HG03571 (cell line): ENCODE data around the gene LRP6.
"Not testable (repeated sequence)": the region's sequence is repeated elsewhere in the genome, so short reads cannot be mapped to it uniquely, and the experiment has no call there.

Experiments
- ATAC-seq: cut with Tn5 transposase; IDR thresholded peaks from one replicate; pipeline ENCODE4 v1.9.1; 2021; ENCODE audit not compliant: unreplicated experiment

The LRP6 gene

GRCh38 chr12:12127304-12127703 is 139.5 kb downstream of the LRP6 start:
- no peak for ATAC-seq

DNA sequence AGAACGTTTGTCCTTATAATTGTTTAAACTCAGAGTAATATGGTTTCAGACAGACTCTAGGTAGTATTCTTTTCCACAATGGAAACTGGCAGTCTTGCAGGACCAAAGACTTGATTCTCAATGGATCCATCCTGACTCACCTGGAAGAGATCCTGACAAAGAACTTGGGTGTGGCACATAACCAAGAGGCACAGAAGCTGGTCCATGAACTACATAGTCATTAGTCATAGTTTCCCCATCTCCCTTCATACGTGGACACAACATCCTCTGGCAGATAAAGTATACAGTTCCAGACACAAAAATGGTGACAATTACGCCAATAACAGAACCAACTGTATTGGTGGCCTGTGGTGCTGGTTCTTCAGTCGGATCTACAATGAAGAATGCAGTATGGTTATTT is 140.3 kb downstream of the LRP6 start:
- no peak for ATAC-seq

- no peak for ATAC-seq
Measured at GRCh38 chr12:12123036-12123604, 143.7 kb downstream of the LRP6 start.

DNA sequence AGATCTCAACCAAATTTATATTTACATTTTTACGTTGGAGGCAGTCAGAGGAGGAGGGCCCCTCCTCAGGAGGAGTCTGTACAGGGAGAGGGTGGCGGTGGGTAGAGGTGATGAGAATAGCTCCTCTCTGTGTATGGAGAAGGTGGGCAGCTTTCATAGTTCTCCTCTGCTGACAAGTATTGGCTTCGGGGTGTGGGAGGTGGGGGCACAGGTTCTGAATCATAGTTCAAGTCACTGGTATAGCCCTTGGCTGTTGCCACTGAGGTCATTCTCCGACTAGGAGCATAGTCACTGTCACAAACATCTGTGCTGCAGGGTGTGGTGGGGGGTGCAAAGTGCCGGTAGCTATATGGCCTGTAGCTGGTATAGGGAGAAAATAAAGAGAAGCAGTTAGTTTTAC is 145.8 kb downstream of the LRP6 start:
- no peak for ATAC-seq

DNA sequence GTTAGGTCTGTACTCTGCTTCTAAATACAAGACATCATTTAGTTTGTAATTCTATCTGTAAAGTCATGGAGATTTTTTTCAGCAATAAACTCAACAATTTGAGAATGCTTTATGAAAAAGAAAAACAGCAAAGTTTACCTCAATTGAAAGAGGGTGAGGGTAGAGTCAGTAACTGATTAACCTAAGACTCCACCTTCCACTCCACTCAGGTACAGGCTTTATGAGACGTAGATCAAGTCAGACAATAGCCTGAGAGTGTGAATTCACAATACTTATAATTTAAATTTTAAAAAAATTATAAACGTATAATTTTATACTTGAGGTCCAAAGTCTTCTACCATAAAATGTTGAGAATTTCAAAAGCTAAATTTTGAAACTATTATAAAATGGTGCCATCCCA is 150.2 kb downstream of the LRP6 start:
- ATAC-seq: no peak

DNA sequence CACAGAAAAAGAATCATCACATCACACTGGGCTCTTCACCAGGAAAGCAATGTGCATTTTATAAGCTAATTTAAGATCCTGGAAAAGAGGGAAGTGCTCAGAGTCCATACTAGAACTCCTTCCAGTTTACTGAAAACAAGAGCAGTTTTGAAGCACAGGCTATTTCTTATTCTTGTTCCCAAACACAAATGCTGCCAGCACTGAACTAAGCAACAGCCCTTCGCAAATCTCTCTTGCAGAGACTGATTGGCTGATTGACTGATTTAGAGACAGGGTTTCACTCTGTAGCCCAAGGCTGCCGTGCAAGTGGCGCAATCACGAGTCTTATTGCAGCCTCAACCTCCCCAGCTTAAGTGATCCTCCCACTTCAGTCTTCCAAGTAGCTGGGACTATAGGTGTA is 151.3 kb downstream of the LRP6 start:
- no peak for ATAC-seq

DNA sequence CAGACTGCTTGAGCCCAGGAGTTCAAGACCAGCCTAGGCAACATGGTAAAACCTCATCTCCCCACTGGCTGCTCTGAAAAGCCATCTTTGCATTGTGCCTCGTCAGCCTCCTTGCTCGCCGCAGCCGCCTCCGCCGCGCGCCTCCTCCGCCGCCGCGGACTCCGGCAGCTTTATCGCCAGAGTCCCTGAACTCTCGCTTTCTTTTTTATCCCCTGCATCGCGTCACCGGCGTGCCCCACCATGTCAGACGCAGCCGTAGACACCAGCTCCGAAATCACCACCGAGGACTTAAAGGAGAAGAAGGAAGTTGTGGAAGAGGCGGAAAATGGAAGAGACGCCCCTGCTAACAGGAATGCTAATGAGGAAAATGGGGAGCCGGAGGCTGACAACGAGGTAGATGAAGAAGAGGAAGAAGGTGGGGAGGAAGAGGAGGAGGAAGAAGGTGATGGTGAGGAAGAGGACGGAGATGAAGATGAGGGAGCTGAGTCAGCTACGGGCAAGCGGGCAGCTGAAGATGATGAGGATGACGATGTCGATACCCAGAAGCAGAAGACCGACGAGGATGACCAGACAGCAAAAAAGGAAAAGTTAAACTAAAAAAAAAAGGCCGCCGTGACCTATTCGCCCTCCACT is 155.8 kb downstream of the LRP6 start:
- ATAC-seq: not testable (repeated sequence)

DNA sequence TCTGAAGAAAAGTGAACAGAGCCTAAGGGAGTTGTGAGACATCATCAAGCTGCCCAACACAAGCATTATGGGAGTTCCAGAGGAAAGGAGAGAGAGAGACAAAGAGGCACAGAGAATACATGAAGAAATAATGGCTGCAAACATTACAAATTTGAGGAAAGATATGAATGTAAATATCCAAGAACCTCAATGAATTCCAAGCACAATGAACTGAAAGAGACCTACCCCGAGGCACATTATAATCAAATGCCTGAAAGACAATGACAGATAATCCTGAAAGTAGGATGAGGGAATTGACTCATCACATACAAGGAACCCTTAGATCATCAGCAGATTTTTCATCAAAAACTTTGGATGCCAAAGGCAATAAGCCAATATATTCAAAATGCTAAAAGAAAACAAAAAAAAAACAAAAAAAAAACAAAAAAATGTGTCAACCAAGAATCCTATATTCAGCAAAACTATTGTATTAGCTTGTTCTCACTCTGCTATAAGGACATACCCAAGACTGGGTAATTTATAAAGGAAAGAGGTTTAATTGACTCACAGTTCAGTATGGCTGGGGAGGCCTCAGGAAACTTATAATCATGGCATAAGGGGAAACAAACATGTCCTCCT is 158.3 kb downstream of the LRP6 start:
- no peak for ATAC-seq

- ATAC-seq: no peak
Measured at GRCh38 chr12:12107678-12108077, 159.2 kb downstream of the LRP6 start.

GRCh38 chr12:12099102-12099501 is 167.7 kb downstream of the LRP6 start:
- ATAC-seq: no peak

DNA sequence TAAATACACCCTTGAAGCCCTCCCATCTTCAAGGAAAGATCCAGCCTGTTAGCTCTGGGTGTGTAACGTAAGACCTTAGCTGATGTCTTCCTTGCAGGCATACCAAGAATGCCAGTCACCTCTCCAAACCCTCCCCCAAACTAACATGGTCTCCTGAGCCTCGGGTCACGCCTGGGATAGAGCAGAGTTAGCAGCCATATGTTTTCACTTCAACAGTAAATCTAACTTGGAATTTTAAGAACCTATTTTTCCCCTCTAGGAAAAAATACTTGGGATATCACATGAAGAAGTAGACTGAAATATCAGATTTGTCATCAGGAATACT is 168.2 kb downstream of the LRP6 start:
- no peak for ATAC-seq

- no peak for ATAC-seq
Measured at GRCh38 chr12:12097891-12098690, 168.8 kb downstream of the LRP6 start.

- no peak for ATAC-seq
Measured at GRCh38 chr12:12095021-12095420, 171.8 kb downstream of the LRP6 start.

DNA sequence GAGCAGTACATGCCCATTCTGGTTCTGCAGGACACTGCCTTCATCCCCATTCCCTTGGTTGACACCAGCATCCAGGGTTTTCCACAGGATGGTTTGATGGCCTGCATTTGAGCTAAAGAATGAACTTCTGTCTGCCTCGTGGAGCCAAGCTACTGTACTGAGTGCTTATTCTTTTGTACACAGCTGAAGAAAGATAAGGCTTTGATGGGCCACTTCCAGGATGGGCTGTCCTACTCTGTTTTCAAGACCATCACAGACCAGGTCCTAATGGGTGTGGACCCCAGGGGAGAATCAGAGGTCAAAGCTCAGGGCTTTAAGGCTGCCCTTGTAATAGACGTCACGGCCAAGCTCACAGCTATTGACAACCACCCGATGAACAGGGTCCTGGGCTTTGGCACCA is 172.4 kb downstream of the LRP6 start:
- ATAC-seq: no peak

DNA sequence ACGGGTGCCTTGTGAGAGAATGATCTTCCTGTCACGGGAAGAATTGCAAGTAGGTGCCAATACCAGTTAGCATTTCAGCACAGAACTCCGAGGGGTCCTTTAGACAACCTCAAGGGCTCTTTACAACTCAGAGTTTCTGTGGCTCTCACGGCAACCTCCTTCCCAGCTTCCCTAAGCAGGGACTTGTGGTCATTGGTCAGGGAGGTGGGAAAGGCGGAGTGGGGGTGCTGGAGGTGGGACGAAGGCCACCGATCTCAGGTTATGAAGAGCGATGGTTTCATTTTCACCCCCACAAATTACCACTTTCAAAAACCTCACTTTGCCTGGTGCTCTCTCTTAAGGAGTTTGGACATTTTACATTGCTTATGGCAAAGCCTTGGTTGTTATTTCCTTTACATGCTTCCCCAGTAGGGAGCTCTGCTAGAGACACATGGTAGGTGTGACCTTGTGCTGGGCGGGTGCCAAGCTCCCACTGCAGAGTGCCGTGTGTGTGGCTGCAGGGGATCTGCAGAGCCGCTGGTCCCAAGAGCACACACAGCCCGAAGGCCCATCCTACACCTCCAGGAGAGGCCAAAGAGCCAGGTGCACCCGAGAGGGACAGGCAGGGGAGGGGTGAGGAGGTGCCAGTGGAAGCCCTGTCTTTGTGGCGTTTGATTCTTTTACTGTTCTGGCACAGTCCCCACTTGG is 174.7 kb downstream of the LRP6 start:
- no peak for ATAC-seq

DNA sequence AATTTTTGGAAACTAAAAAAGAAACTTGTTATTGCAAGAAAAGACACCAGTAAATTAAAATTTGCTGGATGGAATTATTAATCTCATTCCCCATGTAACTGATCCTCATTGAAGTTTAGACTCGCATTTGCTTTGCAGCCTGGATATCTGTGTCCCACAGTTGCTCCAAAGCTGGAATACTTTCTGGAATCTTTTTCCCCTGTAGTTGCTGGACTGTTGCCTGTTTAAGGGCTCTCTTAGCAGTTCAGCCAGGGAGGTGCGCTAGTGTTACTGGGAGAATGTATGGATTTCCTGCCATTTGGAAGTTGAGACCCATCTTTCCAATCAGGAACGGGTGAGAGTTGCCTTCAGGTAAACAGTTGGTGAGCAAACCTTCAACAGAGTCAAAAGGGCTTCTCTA is 175.8 kb downstream of the LRP6 start:
- no peak for ATAC-seq

DNA sequence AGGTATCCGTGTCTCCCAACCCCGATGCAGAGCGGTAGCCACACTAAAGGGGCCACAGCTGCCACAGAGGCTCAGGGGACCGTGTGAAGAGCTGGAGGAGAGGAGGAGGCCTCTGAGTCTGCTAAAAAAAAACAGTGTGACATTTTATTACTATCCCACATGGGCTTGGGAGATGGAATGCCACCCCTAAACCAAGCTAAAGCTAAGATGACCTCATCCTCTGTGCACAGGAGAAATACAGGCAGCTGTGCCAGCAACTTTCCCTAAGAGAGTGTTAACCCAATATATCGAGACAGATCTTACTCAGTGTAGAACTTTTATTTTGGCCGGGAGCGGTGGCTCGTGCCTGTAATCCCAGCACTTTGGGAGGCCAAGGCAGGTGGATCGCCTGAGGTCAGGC is 178.1 kb downstream of the LRP6 start:
- no peak for ATAC-seq

GRCh38 chr12:12088147-12088546 is 178.7 kb downstream of the LRP6 start:
- no peak for ATAC-seq

- no peak for ATAC-seq
Measured at GRCh38 chr12:12087693-12088034, 179.2 kb downstream of the LRP6 start.

DNA sequence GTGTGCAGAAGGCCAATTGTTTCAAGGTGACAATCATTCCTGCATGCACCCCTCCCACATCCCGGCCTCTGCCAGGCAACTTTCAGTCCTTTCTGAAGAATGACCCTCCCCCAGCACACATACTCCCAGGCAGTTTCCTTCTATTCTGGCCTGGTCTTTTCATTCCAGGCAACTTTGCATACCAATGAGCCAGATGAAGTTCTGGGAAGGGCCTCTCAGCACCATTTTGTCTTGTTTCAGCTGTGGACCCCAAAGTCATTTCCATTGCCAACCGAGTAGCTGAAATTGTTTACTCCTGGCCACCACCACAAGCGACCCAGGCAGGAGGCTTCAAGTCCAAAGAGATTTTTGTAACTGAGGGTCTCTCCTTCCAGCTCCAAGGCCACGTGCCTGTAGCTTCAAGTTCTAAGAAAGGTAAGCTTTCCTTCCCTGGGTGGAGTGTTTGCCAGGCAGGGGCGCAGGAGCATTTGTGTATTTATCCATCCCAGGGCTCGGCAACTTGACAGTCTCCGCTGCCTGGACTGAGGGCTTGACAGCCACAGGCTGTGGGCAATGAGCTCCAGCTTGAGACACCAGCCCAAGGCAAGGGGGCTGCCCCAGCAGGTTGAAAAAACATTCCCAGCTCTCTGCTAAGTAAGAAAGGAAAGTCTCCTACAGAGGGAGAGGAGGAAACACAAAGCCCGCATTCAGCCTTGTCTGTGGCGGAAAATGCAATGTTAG is 179.7 kb downstream of the LRP6 start:
- ATAC-seq: no peak

DNA sequence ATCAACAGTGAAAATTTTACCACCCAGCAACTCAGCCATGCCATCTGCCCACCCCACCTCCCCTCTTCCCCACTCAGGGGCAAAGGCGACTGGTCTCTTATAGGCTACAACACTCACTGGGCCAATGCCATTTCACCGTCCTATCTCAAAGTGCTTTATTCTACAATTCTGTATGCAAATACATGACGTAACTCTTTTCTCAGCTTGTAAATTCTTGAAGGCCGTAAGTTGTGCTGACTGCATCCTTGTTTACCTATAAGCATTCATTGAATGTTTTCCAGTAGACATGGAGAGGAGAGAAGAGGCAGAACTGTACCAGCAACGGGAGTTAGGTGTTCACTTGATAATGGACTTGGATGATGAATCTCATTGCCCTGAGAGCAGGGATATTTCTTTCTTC is 180.5 kb downstream of the LRP6 start:
- ATAC-seq: no peak
